ENCODE results near the gene LRSAM1. TPM values are rescaled to one million over a fixed set of nuclear protein-coding genes. Genes with fewer than 3 reads are reported as not detected.

LRSAM1 gene
- total and polyA plus RNA-seq, 2 donors: 12.6 to 21.2 TPM

DNA sequence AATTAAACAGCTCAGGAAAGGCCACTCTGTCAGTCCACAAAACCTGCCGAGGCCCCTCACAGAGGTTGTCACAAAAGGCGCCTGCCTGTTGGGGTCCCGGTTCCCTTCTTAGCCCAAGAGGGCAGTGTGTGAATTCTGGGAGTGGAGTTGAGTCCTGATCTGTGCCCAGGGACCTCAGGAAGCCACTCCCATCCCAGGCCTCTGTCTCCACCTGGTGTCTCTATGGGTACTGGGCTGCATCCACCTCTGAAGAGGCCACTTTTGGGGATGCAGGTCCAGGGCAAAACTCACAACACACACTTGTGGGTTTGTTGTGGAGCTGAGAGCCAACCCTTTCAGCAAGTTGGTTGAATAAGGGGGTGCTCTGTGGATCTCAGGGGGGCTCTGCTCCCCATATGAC is 86.5 kb downstream of the LRSAM1 start:
- no peak overlapping the region for H3K4me3 ChIP-seq (ENCODE audit: low read depth, low read length)
- no peak overlapping the region for H3K27ac ChIP-seq (ENCODE audit: low read depth)
- no peaks in the 10 kb centered on the region for H3K36me3 ChIP-seq (ENCODE audit: insufficient read depth)
- no peaks in the 10 kb centered on the region for H3K4me1 ChIP-seq (ENCODE audit: insufficient read depth)
- WGBS: 68% methylated on average over 3 of the region's 3 CpGs
- DNase-seq (ENCODE audit: extremely low spot score): no peak

DNA sequence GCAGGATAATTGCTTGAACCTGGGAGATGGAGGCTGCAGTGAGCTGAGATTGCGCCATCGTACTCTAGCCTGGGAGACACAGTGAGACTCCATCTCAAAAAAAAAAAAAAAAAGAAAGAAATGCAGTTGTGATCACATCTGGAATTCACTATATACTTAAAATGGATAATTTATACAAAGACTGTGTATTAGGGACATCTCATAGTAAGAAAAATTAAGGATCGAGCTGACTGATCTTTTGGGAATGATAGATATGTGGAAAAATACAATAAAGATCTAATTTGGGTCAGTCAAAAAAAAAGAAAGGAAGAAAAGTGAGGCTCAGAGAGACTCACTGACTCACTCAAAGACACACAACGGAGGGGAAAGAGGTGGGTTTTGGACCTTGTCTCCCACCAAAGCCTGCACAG is 87.5 kb downstream of the LRSAM1 start:
- Histone ChIP-seq H3K4me1 (ENCODE audit: insufficient read depth) (no peaks in the 10 kb centered on the region), H3K27ac (ENCODE audit: low read depth) (no peak overlapping the region), H3K36me3 (ENCODE audit: insufficient read depth) (no peaks in the 10 kb centered on the region), H3K4me3 (ENCODE audit: low read depth, low read length) (no peak overlapping the region)
- no peak for DNase-seq (ENCODE audit: extremely low spot score)
- 59% methylated on average over 4 of the region's 4 CpGs for WGBS

DNA sequence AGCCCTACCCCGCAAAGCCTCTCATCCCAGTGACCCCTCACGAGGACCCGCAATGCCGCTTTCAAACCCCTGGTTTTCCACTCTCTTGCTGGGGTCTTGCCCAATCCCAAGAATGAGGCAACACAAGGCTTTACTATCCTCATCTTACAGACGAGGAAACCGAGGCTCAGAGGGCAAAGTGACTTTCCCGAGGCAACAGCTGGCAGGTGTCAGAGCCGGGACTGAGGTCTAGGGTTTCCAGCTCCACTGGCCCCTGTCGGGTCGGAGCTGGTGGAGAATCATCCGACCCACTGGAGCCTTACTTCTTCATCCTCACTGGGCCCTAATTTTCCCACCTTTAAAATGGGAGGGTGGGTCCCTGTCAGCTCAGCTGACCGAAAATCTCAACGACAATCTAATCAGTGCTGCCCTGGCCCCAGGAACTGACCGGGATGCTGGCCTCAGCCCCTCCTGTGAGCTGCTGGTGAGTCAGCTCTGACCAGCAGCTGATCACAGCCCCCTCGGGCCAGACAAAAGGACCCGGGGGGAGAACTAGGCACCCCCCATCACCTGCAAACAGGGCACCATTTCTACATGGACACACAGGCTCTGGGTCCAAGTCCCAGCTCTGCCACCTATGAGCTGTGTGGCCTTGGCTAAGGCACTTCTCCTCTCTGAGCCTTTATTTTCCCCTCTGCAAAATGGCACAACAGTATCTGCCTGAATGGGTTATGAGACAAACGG is 88.1 kb downstream of the LRSAM1 start:
- DNase-seq (ENCODE audit: extremely low spot score): no peak
- H3K4me1 ChIP-seq (ENCODE audit: insufficient read depth): no peaks in the 10 kb centered on the region
- 60% methylated on average over 17 of the region's 17 CpGs for WGBS

DNA sequence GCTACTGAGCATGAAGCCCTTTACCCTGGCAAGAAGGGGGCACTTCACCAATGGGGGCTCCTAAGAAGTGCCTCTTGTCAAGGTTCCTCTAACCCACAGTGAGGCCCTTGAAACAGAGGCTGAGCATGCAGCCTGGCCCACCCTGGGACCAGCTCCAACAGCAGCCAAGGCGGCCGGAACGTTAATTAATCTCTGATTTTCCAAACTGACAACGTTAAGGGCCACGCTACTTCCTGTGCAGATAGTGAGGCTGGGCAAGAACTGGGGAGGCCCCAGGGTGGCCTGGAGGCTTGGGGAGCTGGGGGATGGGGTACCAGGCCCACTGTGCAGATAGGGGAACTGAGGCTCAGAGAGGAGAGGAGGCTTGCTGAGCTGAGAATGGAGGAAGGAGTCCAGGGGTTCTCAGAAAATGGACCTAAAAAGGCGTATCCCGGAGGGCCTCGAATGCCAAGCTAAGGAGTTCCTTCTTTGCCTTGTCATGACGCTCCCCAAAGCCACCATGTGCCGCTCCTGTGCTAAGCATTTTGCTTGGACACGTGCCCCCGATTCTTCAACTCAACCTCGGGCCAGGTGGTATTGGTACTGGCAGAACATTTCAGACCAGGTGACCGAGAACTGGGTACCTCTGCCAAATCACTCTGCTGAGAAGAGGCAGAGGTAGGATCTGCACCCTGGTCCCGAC is 88.8 kb downstream of the LRSAM1 start:
- DNase-seq (ENCODE audit: extremely low spot score): no peak
- peak overlapping the region; percentile 14 for H3K27ac ChIP-seq (ENCODE audit: low read depth)
- H3K36me3 ChIP-seq (ENCODE audit: insufficient read depth): no peaks in the 10 kb centered on the region
- no peaks in the 10 kb centered on the region for H3K4me1 ChIP-seq (ENCODE audit: insufficient read depth)
- WGBS: 69% methylated on average over 15 of the region's 15 CpGs
- no peak overlapping the region for H3K4me3 ChIP-seq (ENCODE audit: low read depth, low read length)

More for the DNA sequence above, 88.1 kb downstream of the LRSAM1 start:
- Histone ChIP-seq H3K36me3 (ENCODE audit: insufficient read depth) (no peaks in the 10 kb centered on the region), H3K27ac (ENCODE audit: low read depth) (peak overlapping the region; percentile 14), H3K4me3 (ENCODE audit: low read depth, low read length) (no peak overlapping the region)

DNA sequence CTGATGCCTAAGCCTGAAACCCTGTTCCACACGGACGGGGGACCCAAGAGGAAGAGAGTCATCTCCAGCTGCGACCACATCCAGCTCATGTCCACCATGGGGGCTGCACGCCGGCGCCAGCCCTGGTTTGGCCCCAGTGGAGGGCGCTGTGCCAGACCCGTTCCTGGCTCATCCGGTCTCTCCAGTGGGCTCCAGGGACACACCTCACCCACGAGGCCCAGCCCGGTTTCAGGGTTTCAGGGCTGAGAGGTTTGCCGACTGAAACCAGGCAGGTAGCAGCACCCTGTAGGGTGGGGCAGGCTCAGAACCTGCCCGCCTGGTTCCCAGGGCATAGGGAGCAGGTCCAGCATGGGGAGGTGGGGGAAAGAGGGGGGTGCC is 89.3 kb downstream of the LRSAM1 start:
- 61% methylated on average over 13 of the region's 13 CpGs for WGBS
- Histone ChIP-seq H3K4me3 (ENCODE audit: low read depth, low read length) (no peak overlapping the region), H3K27ac (ENCODE audit: low read depth) (no peak overlapping the region), H3K4me1 (ENCODE audit: insufficient read depth) (no peaks in the 10 kb centered on the region), H3K36me3 (ENCODE audit: insufficient read depth) (no peaks in the 10 kb centered on the region)
- DNase-seq (ENCODE audit: extremely low spot score): no peak

DNA sequence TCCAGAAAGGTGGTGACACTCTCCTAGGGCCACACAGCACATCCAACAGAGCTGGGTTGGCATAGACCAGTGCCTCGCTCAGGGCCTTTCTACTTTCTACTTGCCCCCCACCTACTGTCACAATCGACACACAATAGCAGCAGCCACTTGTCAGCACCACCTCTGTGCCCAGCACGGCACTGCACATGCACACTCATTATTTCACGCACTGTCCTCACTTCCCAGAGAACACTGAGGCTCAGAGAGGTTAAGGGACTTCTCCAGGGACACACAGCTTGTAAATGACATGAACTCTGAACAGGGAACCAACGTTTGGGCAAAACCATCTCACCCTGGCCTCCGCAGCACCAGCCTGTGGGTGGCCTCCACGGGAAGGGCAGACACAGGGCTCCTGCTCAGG is 89.9 kb downstream of the LRSAM1 start:
- 82% methylated on average over 7 of the region's 7 CpGs for WGBS
- Histone ChIP-seq H3K27ac (ENCODE audit: low read depth) (no peak overlapping the region), H3K4me1 (ENCODE audit: insufficient read depth) (no peaks in the 10 kb centered on the region), H3K4me3 (ENCODE audit: low read depth, low read length) (no peak overlapping the region), H3K36me3 (ENCODE audit: insufficient read depth) (no peaks in the 10 kb centered on the region)
- DNase-seq (ENCODE audit: extremely low spot score): no peak

DNA sequence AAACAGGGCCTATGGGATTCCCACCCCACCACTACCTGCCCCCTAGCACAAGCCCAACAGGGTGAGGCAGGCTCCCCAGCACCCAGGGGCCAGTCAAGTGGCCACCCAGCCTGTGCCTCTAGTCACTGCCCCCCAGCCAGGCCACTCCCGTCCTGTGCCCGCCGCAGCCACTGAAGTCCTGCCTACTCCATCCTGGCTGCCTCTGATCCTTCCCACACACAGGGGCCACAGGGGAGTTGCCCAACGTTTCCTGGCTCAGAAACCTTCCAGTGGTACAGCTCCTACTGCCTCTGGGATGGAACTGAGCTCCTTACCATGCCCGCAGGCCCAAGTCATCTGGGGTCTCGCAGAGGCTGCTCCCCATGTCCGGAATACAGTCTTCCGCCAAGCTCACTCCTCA is 90.6 kb downstream of the LRSAM1 start:
- DNase-seq (ENCODE audit: extremely low spot score): no peak
- 69% methylated on average over 8 of the region's 8 CpGs for WGBS
- Histone ChIP-seq H3K4me1 (ENCODE audit: insufficient read depth) (no peaks in the 10 kb centered on the region), H3K4me3 (ENCODE audit: low read depth, low read length) (no peak overlapping the region), H3K36me3 (ENCODE audit: insufficient read depth) (no peaks in the 10 kb centered on the region), H3K27ac (ENCODE audit: low read depth) (peak overlapping the region; percentile 33)

DNA sequence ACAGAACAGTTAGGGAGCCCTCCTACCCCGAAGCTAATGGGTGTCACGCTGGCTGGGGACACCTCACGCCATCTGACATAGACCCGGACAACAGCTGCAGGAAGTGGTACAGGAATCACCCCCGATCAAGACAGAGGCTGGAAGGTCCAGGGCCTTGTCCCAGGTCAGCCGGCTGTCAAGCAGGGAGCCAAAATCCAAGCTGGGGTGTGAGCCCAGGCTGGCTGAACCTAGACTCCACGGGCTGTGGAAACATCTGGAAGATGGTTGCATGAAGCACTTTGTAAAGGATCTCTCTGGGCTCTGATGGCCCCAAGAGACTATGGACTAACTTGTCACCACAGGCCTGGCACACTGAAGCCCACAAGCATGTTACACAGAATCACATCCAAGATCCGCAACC is 91.9 kb downstream of the LRSAM1 start:
- no peak overlapping the region for H3K27ac ChIP-seq (ENCODE audit: low read depth)
- no peaks in the 10 kb centered on the region for H3K36me3 ChIP-seq (ENCODE audit: insufficient read depth)
- 62% methylated on average over 8 of the region's 8 CpGs for WGBS
- DNase-seq (ENCODE audit: extremely low spot score): no peak
- H3K4me3 ChIP-seq (ENCODE audit: low read depth, low read length): no peak overlapping the region
- no peaks in the 10 kb centered on the region for H3K4me1 ChIP-seq (ENCODE audit: insufficient read depth)

DNA sequence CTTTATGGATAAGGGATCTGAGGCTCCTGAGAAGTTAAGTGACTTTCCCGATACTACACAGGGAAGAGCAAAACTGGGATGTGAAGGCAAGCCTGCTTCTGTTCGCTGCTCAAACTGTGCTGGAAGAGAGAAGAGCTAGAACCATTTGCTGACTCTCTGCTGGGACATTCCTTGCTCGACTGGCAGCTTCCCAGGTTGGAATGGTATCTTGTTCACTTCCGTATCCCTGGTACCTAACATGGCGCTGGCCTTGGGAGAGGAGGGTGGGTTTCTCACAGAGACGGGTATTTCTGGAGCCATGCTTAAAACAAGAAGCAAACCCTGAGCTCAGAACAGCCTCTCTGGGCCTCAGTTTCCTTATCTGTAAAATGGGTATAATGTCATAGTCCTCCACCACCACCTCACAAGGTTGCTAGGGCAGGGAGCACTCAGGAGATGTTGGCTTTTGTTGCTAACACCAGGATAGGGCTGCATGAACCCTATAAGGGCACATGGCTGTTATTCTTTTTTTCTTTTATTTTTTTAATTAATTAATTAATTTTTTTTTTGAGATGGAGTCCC is 92.7 kb downstream of the LRSAM1 start:
- H3K27ac ChIP-seq (ENCODE audit: low read depth): no peak overlapping the region
- no peak for DNase-seq (ENCODE audit: extremely low spot score)
- WGBS: 69% methylated on average over 6 of the region's 6 CpGs
- H3K4me1 ChIP-seq (ENCODE audit: insufficient read depth): no peaks in the 10 kb centered on the region
- no peak overlapping the region for H3K4me3 ChIP-seq (ENCODE audit: low read depth, low read length)
- H3K36me3 ChIP-seq (ENCODE audit: insufficient read depth): no peaks in the 10 kb centered on the region

DNA sequence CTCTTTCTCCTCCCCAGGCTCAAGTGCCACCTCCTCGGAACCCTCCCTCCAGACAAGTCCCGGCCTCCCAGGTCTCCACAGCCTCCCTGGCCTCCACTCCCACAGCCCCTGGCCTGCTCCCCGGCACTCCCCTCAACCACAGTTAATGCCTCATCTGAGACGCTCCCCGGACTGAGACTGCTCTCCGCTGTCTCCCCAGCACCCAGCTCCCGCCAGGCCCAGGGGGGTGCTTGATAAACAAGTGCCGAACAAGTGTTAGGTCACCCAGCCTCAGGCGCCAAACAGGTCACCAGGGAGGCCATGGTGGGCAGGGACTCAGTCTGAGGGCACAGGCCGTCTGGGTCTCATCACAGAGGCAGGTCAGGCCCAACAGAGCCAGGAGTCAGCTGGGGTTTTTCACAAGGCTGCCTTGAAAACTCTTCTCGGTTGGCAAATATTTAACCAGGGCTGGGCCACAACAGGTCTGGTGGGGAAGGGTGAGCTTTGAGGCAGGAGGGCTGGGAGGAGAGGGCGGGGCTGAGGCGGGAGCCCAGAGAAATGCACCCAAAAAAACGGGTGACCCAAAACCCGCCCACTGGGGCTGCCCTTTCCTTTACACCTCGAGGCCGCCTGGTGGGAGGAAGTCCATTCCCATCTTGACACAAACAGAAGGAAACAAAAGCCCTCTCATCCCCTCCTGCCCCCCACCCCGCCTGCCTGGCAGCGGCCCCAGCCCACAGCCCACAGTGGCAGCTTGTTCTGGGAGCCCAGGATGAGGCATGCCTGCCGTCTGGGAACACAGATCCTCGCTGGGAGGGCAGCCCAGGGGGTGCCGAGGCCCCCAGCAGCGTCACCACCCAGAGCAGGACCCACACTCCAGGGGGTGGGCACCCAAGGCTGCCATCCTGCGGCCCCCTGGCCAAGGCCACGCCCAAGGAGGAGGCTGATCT is 94.2 kb downstream of the LRSAM1 start:
- peak overlapping the region; percentile 90 for H3K27ac ChIP-seq (ENCODE audit: low read depth)
- WGBS: 36% methylated on average over 25 of the region's 25 CpGs
- no peak for DNase-seq (ENCODE audit: extremely low spot score)
- no peaks in the 10 kb centered on the region for H3K36me3 ChIP-seq (ENCODE audit: insufficient read depth)
- no peak overlapping the region for H3K4me3 ChIP-seq (ENCODE audit: low read depth, low read length)
- no peaks in the 10 kb centered on the region for H3K4me1 ChIP-seq (ENCODE audit: insufficient read depth)

DNA sequence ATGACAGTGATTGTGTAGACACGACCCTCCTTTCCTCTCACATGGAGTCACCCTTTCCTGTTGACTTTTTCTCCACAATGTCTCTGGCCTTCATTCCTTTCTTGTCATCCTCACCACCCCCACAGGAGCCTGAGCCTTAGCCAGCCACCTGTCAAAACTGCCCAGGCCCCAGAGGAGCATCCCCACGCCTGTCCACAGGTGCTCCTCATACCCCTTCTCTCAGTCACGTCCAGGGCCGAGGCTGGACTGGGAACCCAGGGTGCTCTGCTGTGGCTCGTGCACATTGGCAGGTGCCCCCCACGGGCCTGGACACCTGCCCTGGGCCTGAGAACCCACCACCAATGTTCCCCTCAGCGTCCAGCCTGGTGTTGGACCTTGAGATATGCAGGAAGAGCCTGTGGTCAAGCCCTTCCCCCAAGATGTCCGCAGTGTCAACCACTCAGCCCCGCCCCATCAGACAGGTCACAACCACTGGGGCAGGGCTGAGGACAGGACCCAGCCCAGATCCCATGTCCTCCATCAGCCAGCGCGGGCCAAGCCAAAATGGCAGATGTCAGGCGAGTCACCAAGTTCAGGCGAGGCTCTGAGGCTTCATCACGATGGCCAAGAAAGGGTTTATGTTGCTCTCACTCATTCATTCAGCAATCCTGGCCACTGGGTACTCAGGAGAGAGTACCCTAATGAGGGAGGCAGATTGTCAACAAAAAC is 95.0 kb downstream of the LRSAM1 start:
- Histone ChIP-seq H3K36me3 (ENCODE audit: insufficient read depth) (no peaks in the 10 kb centered on the region), H3K4me3 (ENCODE audit: low read depth, low read length) (no peak overlapping the region), H3K4me1 (ENCODE audit: insufficient read depth) (no peaks in the 10 kb centered on the region), H3K27ac (ENCODE audit: low read depth) (peak overlapping the region; percentile 90)
- WGBS: 76% methylated on average over 14 of the region's 14 CpGs
- DNase-seq (ENCODE audit: extremely low spot score): no peak

DNA sequence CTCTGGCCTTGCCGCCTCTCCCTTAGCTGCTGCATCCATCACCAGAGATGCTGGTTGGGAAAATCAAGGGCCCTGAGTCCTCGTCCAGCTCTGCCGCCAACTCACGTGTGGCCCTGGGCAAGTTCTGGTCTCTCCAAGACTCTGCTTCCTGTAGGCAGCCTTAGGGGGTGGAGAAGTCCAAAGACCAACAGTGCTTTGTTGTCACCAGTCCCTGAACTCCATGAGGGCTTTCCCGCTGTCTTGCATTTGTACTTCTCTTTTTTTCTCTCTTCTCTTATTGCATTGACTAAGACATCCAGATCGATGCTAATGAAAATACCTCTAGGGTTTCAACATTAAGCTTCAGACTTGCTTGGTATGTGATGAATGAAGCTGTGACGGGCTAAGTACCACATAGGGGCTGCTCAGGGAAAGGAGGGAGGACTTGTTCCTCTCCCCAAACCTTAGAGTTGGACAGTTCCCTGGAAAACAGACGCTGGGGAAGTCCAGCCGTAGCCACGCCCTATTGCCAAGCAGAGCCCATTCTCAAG is 97.1 kb downstream of the LRSAM1 start:
- DNase-seq (ENCODE audit: extremely low spot score): no peak

DNA sequence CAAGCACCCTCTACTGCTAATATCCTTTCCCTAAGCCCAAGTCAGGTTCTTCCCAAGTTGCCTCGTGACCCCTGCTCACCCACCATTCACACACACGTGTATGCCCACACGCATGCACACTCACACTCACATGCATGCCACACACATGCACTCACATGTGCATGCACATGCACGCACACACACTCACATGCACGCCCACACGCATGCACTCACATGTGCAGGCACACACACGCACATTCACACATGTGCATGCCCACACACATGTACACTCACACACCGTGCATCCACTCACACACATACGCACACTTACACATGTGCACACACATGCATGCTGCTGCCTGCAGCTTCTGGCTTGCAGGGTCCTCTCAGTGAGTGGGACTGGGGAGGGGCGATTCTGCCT is 97.9 kb downstream of the LRSAM1 start:
- WGBS: 93% methylated on average over 10 of the region's 10 CpGs
- DNase-seq (ENCODE audit: extremely low spot score): no peak
- H3K4me3 ChIP-seq (ENCODE audit: low read depth, low read length): no peak overlapping the region
- no peaks in the 10 kb centered on the region for H3K36me3 ChIP-seq (ENCODE audit: insufficient read depth)
- no peak overlapping the region for H3K27ac ChIP-seq (ENCODE audit: low read depth)
- H3K4me1 ChIP-seq (ENCODE audit: insufficient read depth): peaks cover 2% of the 10 kb centered on the region

More for the DNA sequence above, 97.1 kb downstream of the LRSAM1 start:
- Histone ChIP-seq H3K27ac (ENCODE audit: low read depth) (no peak overlapping the region), H3K4me1 (ENCODE audit: insufficient read depth) (peaks cover 2% of the 10 kb centered on the region), H3K36me3 (ENCODE audit: insufficient read depth) (no peaks in the 10 kb centered on the region), H3K4me3 (ENCODE audit: low read depth, low read length) (no peak overlapping the region)
- 79% methylated on average over 10 of the region's 10 CpGs for WGBS

All from urinary bladder (tissue), 4 donors.